BE2C (cell line): Measurements from ENCODE around the gene POLD4.

Experiments
- DNase-seq: peaks from one replicate; pipeline ENCODE4 v3.0.0-alpha.2; 2020
- H3K27me3 ChIP-seq: fragments of 250-450 bp; sonication (Bioruptor Pico); 2 replicates; pipeline ENCODE4 v1.5.1; 2020; ENCODE audit warnings: mild to moderate bottlenecking
- H3K36me3 ChIP-seq: fragments of 250-450 bp; sonication (Bioruptor Pico); 2 replicates; pipeline ENCODE4 v1.5.1; 2020; ENCODE audit warnings: mild to moderate bottlenecking
- H3K4me1 ChIP-seq: fragments of 250-450 bp; sonication (Bioruptor Pico); 2 replicates; pipeline ENCODE4 v1.5.1; 2020
- H3K4me3 ChIP-seq: 2 replicates; pipeline ENCODE4 v1.5.1; 2011; ENCODE audit warnings: low read depth, low read length
- H3K9me3 ChIP-seq: fragments of 250-450 bp; sonication (Bioruptor Pico); 2 replicates; pipeline ENCODE4 v1.5.1; 2020
- CTCF ChIP-seq: IDR thresholded peaks from 2 replicates; pipeline ENCODE4 v1.5.1; 2012; ENCODE audit warnings: mild to moderate bottlenecking, low read depth, low read length

POLD4 gene

GRCh38 chr11:67364169-67364568 lies 10.8 kb upstream of the POLD4 start:
- Histone ChIP-seq H3K4me1 (peaks cover 3% of the 10 kb centered on the region; the same call in 1 of the 2 replicates), H3K36me3 (no peaks in the 10 kb centered on the region), H3K9me3 (no peaks in the 10 kb centered on the region), H3K4me3 (no peak overlapping the region), H3K27me3 (no peaks in the 10 kb centered on the region)
- no peak for TF ChIP-seq CTCF
- no peak for DNase-seq

- no peaks in the 10 kb centered on the region for H3K27me3 ChIP-seq
- no peaks in the 10 kb centered on the region for H3K36me3 ChIP-seq
- H3K4me3 ChIP-seq = no peak overlapping the region
- DNase-seq = no peak
- H3K4me1 ChIP-seq = peaks cover 13% of the 10 kb centered on the region
- H3K9me3 ChIP-seq = no peaks in the 10 kb centered on the region
- no peak for TF ChIP-seq CTCF
These were observed 4.7 kb upstream of the POLD4 start for GRCh38 chr11:67357831-67358670.

GRCh38 chr11:67356864-67357561 lies 3.7 kb upstream of the POLD4 start:
- TF ChIP-seq CTCF = peak; percentile 99
- Histone ChIP-seq H3K36me3 (no peaks in the 10 kb centered on the region), H3K9me3 (no peaks in the 10 kb centered on the region), H3K4me1 (peaks cover 13% of the 10 kb centered on the region), H3K27me3 (no peaks in the 10 kb centered on the region), H3K4me3 (no peak overlapping the region)
- peak; percentile 77 for DNase-seq

- DNase-seq = no peak
- TF ChIP-seq CTCF = no peak
- H3K4me1 ChIP-seq = peaks cover 13% of the 10 kb centered on the region
- H3K9me3 ChIP-seq = no peaks in the 10 kb centered on the region
- H3K4me3 ChIP-seq = no peak overlapping the region
- H3K36me3 ChIP-seq = no peaks in the 10 kb centered on the region
- H3K27me3 ChIP-seq = no peaks in the 10 kb centered on the region
These were observed 3.1 kb upstream of the POLD4 start for GRCh38 chr11:67356387-67356863.

- H3K9me3 ChIP-seq = no peaks in the 10 kb centered on the region
- no peaks in the 10 kb centered on the region for H3K36me3 ChIP-seq
- no peak for TF ChIP-seq CTCF
- no peak overlapping the region for H3K4me3 ChIP-seq
- no peak for DNase-seq
- H3K4me1 ChIP-seq = peaks cover 13% of the 10 kb centered on the region
- no peaks in the 10 kb centered on the region for H3K27me3 ChIP-seq
These were observed 2.5 kb upstream of the POLD4 start for GRCh38 chr11:67355794-67356386.
